Left ventricle myocardium inferior (tissue), 1 donor: ENCODE results near the gene IFNA21. TPM values are rescaled to one million over a fixed set of nuclear protein-coding genes. Genes with fewer than 3 reads are reported as not detected.
"Not testable (repeated sequence)": the region's sequence is repeated elsewhere in the genome, so short reads cannot be mapped to it uniquely, and the experiment has no call there.

Source experiments
- DNase-seq: peaks from one replicate; pipeline ENCODE4 v3.0.0-alpha.2; 2020
- H3K27ac ChIP-seq: fragments of 200-600 bp; replicated peaks from 2 replicates; pipeline ENCODE4 v1.8.0; 2021
- H3K27me3 ChIP-seq: fragments of 200-600 bp; 2 replicates; pipeline ENCODE4 v1.8.0; 2021; ENCODE audit warnings: low read depth
- H3K36me3 ChIP-seq: fragments of 200-600 bp; 2 replicates; pipeline ENCODE4 v1.8.0; 2021
- H3K4me1 ChIP-seq: fragments of 200-600 bp; 2 replicates; pipeline ENCODE4 v1.8.0; 2021
- H3K4me3 ChIP-seq: fragments of 200-600 bp; 2 replicates; pipeline ENCODE4 v1.8.0; 2021; ENCODE audit warnings: mild to moderate bottlenecking, moderate library complexity
- H3K9me3 ChIP-seq: fragments of 200-600 bp; replicated peaks from 2 replicates; pipeline ENCODE4 v1.8.0; 2021
- CTCF ChIP-seq: fragments of 200-600 bp; IDR thresholded peaks from 2 replicates; pipeline ENCODE4 v1.8.0; 2021; ENCODE audit warnings: antibody characterized with exemption, mild to moderate bottlenecking, borderline replicate concordance
- intact Hi-C: fragments of 100-400 bp; cut with micrococcal nuclease; formaldehyde crosslinking; loops from one replicate; pipeline ENCODE4 v1.11.0; 2022
- total RNA-seq: library from RNA; stranded (reverse); fragmentation: NEBNext Ultra II Directional; extraction: Animal tissue kit (Norgen Biotek cat#: 25700); gene quantifications from one replicate; pipeline ENCODE4 v1.2.1, GENCODE V29; 2021
- donor health status: DM: no; HTN: yes; CAD: no; lungs with severe emphysema.

IFNA21 gene
- total RNA-seq, 1 donor from 2014 or later = not detected

GRCh38 chr9:21194867-21195776 is 28.7 kb upstream of the IFNA21 start:
- peak; percentile 65 for TF ChIP-seq CTCF
- DNase-seq, H3K4me1 ChIP-seq, H3K9me3 ChIP-seq, intact Hi-C loops, H3K27ac ChIP-seq, H3K4me3 ChIP-seq, H3K27me3 ChIP-seq, H3K36me3 ChIP-seq: not testable (repeated sequence)

DNA sequence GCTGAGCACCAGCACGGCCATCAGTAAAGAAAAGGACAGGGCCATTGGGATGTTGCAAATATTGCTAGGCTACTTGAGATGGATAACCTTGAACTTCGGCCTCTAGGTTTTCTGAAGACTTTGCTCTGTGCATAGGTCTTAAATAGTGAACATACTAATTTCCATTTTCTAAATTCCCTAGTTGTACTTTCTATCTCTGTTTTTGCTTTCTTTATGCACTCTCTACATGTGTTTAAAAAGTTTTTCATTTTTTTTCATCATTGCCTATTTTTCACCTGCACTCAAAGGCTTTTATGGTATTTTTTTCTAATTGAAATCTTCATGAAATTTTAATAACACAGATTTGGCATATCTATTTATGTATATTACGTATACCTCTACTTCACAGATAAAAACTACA is 21.0 kb upstream of the IFNA21 start, which contains the start of gene IFNA4:
IFNA4 (minus strand) TSS at position 101 of the 400 bp plus-strand sequence; CDS start at position 45, 56 bp downstream.
- intact Hi-C loops, H3K9me3 ChIP-seq, H3K27me3 ChIP-seq, H3K4me3 ChIP-seq, H3K27ac ChIP-seq, DNase-seq, H3K4me1 ChIP-seq, H3K36me3 ChIP-seq: not testable (repeated sequence)

DNA sequence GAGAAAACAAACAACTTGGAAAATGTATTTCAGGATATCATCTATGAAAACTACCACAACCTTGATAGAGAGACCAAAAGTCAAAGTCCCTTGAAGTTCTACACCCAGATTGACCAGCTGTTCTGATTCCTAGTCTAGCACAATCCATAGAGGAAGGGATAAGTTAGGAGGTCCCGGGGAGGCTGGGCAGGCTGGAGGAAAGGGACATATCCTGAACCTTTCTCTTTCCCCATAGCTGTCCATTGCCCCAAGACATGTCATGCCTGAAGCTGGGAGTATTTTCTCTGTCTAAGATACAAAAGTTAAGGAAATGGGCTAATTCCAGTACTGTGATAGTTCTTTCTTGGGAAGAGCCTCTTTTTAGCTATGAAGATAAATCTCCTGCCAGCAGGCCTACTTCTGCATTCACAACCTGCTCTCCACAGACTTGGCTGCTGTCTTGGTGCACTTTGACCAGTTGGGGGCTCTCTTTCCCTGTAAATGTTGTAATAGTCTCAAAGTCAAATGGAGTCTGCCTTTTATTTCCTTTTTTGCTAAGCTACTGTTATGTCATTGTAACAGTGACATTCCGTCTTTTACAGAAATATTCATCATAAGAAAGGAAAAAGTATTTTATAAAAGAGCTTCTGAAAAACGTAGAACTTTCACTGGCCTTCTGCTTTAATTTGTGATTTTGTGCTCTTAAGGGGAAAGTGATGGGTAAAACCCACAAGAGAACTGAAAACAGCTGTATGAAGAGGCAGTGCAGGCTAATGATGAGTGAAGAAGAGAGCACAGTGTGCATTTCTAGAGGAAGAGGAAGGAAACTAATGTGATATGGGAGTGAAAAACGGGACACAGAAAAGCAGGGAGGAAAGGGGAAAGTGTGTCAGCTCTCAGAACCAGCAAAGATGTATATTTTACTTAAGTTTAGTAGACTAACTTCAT is 16.6 kb upstream of the IFNA21 start:
- H3K4me3 ChIP-seq, H3K9me3 ChIP-seq, DNase-seq, H3K27me3 ChIP-seq, H3K36me3 ChIP-seq, H3K27ac ChIP-seq, intact Hi-C loops, H3K4me1 ChIP-seq: not testable (repeated sequence)
- TF ChIP-seq CTCF = peak; percentile 46

DNA sequence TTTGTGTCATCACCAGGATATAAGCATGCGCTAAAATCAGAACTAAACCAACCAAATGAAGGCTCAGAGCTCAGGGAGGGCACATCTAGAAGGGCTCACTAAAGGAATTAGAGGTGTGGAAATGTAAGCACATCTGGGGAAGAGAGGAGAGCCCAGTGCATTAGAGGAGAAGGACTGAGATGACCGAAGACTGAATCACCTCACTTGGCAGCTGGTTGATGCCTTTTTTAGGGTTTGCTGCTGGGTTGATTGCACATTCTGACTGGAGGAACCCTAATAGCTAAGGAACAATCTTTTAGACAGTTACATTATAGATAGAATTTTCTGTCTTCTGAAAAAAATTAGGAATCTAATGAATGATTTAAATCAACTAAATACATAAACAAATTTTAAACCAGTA is 8.2 kb upstream of the IFNA21 start:
- no peak for TF ChIP-seq CTCF
- no peak overlapping the region for H3K4me3 ChIP-seq
- no peaks in the 10 kb centered on the region for H3K9me3 ChIP-seq
- DNase-seq = no peak
- H3K27ac ChIP-seq = no peak overlapping the region
- no peaks in the 10 kb centered on the region for H3K36me3 ChIP-seq
- H3K27me3 ChIP-seq = no peaks in the 10 kb centered on the region
- intact Hi-C loops = no loop called here
- H3K4me1 ChIP-seq = no peaks in the 10 kb centered on the region

DNA sequence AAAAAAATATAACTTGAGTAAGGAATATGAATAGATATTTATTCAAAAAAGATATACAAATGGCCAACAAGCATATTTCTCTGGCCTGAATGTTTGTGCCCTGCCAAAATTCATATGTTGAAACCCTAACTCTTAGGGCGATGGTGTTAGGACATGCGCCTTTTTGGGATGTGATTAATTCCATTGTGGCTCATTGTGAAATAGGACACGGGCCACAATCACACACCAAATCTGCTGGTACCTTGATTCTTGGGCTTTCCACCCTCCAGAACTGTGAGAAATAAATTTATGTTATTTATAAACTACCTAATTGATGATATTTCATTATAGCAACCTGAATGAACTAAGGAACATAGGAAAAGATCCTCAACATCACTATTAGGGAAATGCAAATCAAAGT is 5.7 kb upstream of the IFNA21 start:
- no peak for TF ChIP-seq CTCF
- Histone ChIP-seq H3K27ac (no peak overlapping the region), H3K4me1 (no peaks in the 10 kb centered on the region), H3K27me3 (no peaks in the 10 kb centered on the region), H3K4me3 (no peak overlapping the region), H3K9me3 (no peaks in the 10 kb centered on the region), H3K36me3 (no peaks in the 10 kb centered on the region)
- intact Hi-C loops = no loop called here
- no peak for DNase-seq
